Ramos (cell line): Measurements from ENCODE around the gene TMTC4.
"Not testable (repeated sequence)": the region's sequence is repeated elsewhere in the genome, so short reads cannot be mapped to it uniquely, and the experiment has no call there.

Source experiments
- in situ Hi-C: fragments of 300-500 bp; cut with MboI; formaldehyde crosslinking; loops from one replicate; pipeline ENCODE4 v1.14.3; 2022; ENCODE audit warnings: low sequenced_read_pairs; ENCODE audit not compliant: unreplicated experiment

Gene TMTC4, protein sequence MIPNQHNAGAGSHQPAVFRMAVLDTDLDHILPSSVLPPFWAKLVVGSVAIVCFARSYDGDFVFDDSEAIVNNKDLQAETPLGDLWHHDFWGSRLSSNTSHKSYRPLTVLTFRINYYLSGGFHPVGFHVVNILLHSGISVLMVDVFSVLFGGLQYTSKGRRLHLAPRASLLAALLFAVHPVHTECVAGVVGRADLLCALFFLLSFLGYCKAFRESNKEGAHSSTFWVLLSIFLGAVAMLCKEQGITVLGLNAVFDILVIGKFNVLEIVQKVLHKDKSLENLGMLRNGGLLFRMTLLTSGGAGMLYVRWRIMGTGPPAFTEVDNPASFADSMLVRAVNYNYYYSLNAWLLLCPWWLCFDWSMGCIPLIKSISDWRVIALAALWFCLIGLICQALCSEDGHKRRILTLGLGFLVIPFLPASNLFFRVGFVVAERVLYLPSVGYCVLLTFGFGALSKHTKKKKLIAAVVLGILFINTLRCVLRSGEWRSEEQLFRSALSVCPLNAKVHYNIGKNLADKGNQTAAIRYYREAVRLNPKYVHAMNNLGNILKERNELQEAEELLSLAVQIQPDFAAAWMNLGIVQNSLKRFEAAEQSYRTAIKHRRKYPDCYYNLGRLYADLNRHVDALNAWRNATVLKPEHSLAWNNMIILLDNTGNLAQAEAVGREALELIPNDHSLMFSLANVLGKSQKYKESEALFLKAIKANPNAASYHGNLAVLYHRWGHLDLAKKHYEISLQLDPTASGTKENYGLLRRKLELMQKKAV

DNA sequence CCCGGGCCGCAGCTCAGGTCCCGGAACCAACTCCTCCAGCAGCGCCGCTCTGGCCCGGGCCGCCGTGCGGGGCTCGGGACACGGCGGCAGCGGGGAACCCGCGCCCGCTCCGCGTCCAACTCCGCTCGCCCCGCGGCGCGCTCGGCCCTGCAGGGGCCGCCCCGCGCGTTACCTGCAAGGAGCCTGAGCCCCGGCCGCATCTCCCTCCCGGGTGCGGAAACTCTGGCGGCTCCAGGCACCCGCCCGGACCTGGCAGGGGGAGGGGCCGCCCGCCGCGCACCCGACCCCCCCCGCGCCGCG, at the start of gene TMTC4:
Gene TMTC4, minus strand, starts transcription at position 224 of the 300 bp plus-strand sequence. CDS start 4,433 bp downstream, outside the sequence.
- in situ Hi-C loops: no loop called here

DNA sequence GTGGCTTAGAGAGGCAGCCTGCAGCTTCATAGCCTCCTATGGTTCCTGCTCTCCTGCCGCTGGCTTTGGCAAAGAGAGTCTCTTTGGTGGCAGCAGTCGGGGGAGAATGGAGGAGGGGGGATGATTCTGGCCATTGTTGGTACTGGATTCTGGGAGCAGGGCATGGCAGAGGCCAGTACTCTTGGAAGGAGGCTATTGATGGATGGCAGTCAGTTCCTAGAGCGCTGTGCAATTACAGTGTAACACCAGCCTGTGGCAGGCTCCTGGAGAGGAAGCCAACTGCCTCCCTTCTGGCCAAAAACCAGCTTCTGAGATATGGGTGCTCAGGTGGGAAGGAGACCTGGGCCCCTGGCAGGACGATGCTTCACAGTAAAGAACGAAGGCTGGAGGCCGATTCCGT, 47.9 kb upstream of the TMTC4 start:
- in situ Hi-C loops: no loop called here

DNA sequence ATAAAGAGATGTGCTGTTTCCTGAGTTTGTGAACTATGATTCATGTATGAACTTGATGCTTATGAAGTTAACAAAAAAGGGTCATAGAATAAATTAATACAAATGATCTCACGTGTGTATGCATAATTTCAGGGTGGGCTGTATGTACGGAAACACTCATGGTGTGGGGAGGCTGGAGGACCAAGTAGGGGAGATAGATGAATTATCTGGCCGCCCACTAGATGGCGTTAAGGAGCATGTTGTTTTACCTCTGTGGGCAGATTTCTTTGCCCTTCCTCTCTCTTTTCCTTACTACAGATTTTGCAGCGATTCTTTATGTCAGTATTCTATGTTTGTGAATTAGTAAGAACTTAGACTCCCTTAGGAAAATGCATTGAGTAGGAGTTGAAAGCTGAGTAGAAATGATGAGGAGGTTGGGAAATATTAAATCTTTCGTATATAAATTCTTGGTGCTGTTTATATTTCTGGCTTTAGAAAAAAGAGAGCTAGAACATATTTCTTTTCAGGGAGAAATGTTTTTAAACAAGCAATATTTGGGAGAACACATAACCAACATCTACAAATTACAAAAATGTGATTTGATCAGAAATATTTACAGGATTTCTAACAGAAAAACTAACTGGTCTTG, 47.4 kb upstream of the TMTC4 start:
- in situ Hi-C loops: no loop called here

DNA sequence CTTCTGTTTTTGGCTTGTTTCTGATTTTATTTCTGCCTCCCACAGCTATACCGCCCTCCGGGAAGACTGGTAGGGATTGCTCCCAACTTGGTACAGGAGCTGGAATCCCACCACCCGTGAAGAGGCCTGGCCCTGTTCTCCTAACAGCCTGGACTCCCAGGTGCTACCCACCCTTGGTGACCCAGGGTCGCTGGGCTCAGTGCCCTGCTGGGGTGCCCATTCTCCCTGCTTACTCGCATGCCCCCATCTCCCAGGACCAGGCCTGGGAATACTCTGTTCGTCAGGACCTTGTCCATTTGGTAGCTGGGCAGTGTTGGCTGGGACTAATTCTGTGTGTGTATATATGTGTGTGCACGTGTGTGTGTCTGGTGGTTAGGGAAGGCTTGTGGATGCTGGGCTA, 41.0 kb upstream of the TMTC4 start:
- in situ Hi-C loops: no loop called here

- in situ Hi-C loops: no loop called here
Observed at GRCh38 chr13:100714478-100714877, 39.9 kb upstream of the TMTC4 start.

DNA sequence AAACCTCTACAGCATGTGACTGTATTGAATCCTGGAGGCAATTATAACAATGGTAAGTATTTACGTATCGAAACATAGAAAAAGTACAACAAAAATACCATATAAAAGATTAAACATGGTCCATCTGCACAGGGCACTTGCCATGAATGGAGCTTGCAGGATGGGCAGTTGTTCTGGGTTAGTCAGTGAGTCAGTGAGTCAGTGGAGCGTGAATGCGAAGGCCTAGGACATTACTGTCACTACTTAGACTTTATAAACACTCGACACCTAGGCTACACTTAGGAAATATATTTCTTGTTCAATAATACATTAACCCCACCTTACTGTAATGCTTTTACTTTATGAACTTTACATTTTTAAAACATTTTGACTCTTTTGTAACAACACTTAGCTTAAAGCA, 35.6 kb upstream of the TMTC4 start:
- in situ Hi-C loops: no loop called here

DNA sequence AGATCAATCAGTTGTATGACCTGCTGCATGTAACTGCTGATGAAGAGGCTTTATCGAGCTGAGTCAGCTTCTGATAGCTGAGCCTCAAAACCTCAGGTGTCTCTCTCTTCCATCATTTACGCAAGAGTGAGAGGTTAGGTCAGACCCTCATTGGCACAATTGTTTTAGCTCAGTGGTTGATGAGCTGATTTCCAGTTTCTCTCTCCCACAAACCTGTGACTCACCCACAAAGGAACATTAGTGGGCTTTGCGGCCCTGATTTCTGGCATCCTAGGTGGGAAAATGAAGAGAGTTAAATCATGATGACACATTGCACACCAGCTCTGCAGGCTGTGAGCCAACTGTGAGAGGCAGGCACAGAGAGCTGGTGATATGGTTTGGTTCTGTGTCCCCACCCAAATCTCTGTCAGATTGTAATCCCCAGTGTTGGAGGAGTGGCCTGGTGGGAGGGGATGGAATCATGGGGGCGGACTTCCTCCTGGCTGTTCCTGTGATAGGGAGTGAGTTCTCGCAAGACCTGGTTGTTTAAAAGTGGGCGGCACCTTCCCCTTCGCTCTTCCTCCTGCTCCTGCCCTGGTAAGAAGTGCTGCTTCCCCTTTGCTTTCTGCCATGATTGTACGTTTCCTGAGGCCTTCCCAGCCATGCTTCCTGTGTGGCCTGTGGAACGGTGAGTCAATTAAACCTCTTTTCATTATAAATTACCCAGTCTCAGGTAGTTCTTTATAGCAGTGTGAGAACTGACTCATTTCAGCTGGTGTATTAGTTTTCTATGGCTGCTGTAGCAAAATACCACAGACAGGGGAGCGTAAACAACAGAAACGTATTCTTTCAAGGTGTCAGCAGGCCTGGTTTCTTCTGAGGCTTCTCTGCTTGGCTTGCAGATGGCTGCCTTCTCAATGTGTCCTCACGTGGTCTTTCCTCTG, 33.5 kb upstream of the TMTC4 start:
- in situ Hi-C loops: no loop called here

- in situ Hi-C loops: not testable (repeated sequence)
Observed at GRCh38 chr13:100698331-100698730, 23.7 kb upstream of the TMTC4 start.

- in situ Hi-C loops: no loop called here
Observed at GRCh38 chr13:100695509-100695773, 20.8 kb upstream of the TMTC4 start.

- in situ Hi-C loops: no loop called here
Observed at GRCh38 chr13:100694722-100695508, 20.3 kb upstream of the TMTC4 start.

DNA sequence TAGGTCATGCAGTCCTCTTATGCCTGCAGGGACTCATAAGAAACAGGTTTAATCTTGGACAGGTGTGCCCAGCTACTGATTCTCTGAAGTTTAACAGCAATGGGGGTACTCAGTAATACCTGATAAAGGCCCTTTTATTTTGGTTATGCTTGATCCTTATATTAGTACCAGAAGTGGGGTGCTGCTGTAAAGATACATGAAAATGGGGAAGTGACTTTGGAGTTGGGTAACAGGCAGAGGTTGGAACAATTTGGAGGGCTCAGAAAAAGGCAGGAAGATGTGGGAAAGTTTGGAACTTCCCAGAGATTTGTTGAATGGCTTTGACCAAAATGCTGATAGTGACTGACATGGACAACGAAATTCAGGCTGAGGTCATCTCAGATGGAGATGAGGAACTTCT, 14.6 kb upstream of the TMTC4 start:
- in situ Hi-C loops: no loop called here

DNA sequence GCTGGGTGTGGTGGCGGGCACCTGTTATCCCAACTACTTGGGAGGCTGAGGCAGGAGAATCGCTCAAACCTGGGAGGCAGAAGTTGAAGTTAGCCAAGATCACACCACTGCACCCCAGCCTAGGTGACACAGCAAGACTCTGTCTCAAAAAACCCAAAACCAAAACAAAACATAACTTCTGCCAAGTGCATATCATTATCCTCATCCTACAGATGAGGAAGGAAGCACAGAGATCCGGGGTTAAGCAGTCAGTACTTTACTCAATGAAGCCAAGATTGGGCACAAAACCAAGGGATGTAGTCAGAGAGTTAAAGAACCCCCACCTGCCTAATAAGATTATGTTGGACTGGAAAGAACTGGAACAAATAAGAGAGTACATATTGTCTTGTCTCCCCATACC, 5.5 kb upstream of the TMTC4 start:
- in situ Hi-C loops: no loop called here

- in situ Hi-C loops: not testable (repeated sequence)
Observed at GRCh38 chr13:100677128-100677527, 2.5 kb upstream of the TMTC4 start.

- in situ Hi-C loops: no loop called here
Observed at GRCh38 chr13:100675661-100676129, 1.1 kb upstream of the TMTC4 start.

GRCh38 chr13:100674872-100675660, 471 bp upstream of the TMTC4 start:
- in situ Hi-C loops: no loop called here

GRCh38 chr13:100673713-100674571, 653 bp downstream of the TMTC4 start:
- in situ Hi-C loops: no loop called here

- in situ Hi-C loops: no loop called here
Observed at GRCh38 chr13:100673376-100673712, 1.3 kb downstream of the TMTC4 start.
